GM21737 (cell line): Measurements from ENCODE around the gene NFKB2.

Source experiments
- ATAC-seq: cut with Tn5 transposase; IDR thresholded peaks from one replicate; pipeline ENCODE4 v1.9.1; 2021; ENCODE audit warnings: mild to moderate bottlenecking, moderate library complexity; ENCODE audit not compliant: unreplicated experiment

NFKB2 gene

GRCh38 chr10:102407425-102408130 lies 12.1 kb downstream of the NFKB2 start:
- no peak for ATAC-seq

GRCh38 chr10:102408131-102408727 lies 12.7 kb downstream of the NFKB2 start:
- ATAC-seq = no peak

GRCh38 chr10:102408728-102409603 lies 13.5 kb downstream of the NFKB2 start:
- no peak for ATAC-seq

GRCh38 chr10:102409604-102410428 lies 14.3 kb downstream of the NFKB2 start:
- no peak for ATAC-seq

- no peak for ATAC-seq
Measured at GRCh38 chr10:102410429-102411073, 15.0 kb downstream of the NFKB2 start.

- no peak for ATAC-seq
Measured at GRCh38 chr10:102411341-102412255, 16.1 kb downstream of the NFKB2 start.

- ATAC-seq = no peak
Measured at GRCh38 chr10:102412293-102412692, 16.8 kb downstream of the NFKB2 start.

GRCh38 chr10:102413053-102413705 lies 17.7 kb downstream of the NFKB2 start:
- no peak for ATAC-seq

- ATAC-seq = no peak
Measured at GRCh38 chr10:102413806-102414561, 18.5 kb downstream of the NFKB2 start.

GRCh38 chr10:102414749-102415148 lies 19.2 kb downstream of the NFKB2 start:
- ATAC-seq = no peak

- no peak for ATAC-seq
Measured at GRCh38 chr10:102416283-102416682, 20.8 kb downstream of the NFKB2 start.

- ATAC-seq = no peak
Measured at GRCh38 chr10:102416695-102417094, 21.2 kb downstream of the NFKB2 start.

- no peak for ATAC-seq
Measured at GRCh38 chr10:102418622-102419268, 23.2 kb downstream of the NFKB2 start, which contains the start of gene PSD. Gene PSD (minus strand): TSS chr10:102418785. CDS start chr10:102417038, 1,747 bp downstream.

- ATAC-seq = no peak
Measured at GRCh38 chr10:102419269-102420180, 24.0 kb downstream of the NFKB2 start.

- ATAC-seq = no peak
Measured at GRCh38 chr10:102420181-102420713, 24.7 kb downstream of the NFKB2 start.
